Body of pancreas (tissue), 4 donors: ENCODE measurements around the gene NBAS.

Source experiments
- POLR2A ChIP-seq, 3 donors: fragments of 450-650 bp; IDR thresholded peaks; one replicate each; pipeline ENCODE4 v1.6.1; 2016; ENCODE audit warnings: antibody characterized with exemption in 3 of 3, mild to moderate bottlenecking in 2 of 3
- TF ChIP-seq, protein P1 (sequence below), 7 experiments: fragments of 450-650 bp in 4 of 7; fragments of 200-600 bp in 3 of 7; sonication (generic) in 3 of 7; IDR thresholded peaks; one replicate each; pipeline ENCODE4 v1.5.1; 2016 to 2019; ENCODE audit warnings: antibody characterized with exemption in 7 of 7

DNA sequence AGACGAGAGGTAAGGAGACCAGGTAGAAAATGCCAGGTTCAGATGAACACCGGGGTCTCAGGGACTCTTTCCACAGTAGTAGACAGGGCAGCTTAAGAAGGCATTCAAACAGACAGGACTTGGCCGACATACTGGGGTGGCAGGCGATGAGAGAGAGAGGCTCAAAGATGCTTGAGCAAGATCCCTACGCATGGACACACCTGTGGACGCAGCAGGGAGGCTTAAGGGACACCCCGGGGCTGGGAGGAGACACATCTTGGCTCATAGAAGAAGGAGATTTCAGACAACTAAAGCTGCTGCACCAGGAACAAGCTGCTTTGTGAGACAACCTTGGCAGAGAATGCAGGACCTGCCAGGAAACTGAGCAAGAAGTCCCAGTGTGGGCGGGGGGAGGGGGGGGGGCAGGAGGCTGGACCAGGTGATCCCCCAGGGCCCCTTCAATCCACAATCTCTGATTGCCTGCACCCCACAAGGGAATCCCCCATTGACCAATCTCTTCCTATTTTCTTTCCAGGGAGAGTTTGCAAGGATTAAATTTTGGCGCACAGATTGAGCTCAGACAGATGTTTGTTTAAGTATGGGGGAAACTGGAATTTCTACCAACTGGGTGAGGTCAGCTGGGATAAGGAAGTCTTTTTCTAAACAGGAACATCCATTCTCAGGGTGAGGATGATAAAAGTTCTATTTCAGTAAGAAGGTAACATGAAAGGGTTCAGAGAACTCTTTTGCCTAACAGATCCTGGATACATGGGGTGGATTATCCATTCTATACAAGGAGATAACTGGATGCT lies 400.7 kb downstream of the NBAS start:
- TF ChIP-seq POLR2A (IDR thresholded peaks at IDR 0.05): no peak
- TF ChIP-seq, protein P1, sequence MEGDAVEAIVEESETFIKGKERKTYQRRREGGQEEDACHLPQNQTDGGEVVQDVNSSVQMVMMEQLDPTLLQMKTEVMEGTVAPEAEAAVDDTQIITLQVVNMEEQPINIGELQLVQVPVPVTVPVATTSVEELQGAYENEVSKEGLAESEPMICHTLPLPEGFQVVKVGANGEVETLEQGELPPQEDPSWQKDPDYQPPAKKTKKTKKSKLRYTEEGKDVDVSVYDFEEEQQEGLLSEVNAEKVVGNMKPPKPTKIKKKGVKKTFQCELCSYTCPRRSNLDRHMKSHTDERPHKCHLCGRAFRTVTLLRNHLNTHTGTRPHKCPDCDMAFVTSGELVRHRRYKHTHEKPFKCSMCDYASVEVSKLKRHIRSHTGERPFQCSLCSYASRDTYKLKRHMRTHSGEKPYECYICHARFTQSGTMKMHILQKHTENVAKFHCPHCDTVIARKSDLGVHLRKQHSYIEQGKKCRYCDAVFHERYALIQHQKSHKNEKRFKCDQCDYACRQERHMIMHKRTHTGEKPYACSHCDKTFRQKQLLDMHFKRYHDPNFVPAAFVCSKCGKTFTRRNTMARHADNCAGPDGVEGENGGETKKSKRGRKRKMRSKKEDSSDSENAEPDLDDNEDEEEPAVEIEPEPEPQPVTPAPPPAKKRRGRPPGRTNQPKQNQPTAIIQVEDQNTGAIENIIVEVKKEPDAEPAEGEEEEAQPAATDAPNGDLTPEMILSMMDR (IDR thresholded peaks at IDR 0.05): no peak
